HCT116 (cell line): ENCODE measurements around the gene EVI5L. TPM values are rescaled to one million over a fixed set of nuclear protein-coding genes. Genes with fewer than 3 reads are reported as not detected.
A peak's percentile ranks its signal among the peaks of the same experiment; 100 is the strongest.

Source experiments
- ATAC-seq: fragments of 200-7000 bp; cut with Tn5 transposase; 2 replicates; pipeline ENCODE4 v1.9.1; 2020; ENCODE audit warnings: mild to moderate bottlenecking, moderate library complexity
- Bru-seq: library from RNA; stranded (reverse); fragments of 400-500 nt; gene quantifications from one replicate; lab custom pipeline; 2021; lab: Mats Ljungman, UMichigan
- BruChase-seq, 2 experiments: library from RNA; stranded (reverse); fragments of 400-500 nt; gene quantifications; one replicate each; lab custom pipeline; 2021; lab: Mats Ljungman, UMichigan
- BruUV-seq: library from RNA; stranded (reverse); fragments of 400-500 nt; replicated peaks from 2 replicates; lab custom pipeline; 2021; lab: Mats Ljungman, UMichigan
- CTCF ChIA-PET: fragments of 300-600 bp; sonication (Branson Sonifier 250); formaldehyde crosslinking; loops from one replicate; lab custom pipeline; 2021; ENCODE audit warnings: antibody characterized with exemption; lab: Charles Lee
- POLR2A ChIA-PET: fragments of 300-600, 350-600 bp; sonication (Branson Sonifier 250); formaldehyde crosslinking; loops from one replicate; lab custom pipeline; 2021; ENCODE audit warnings: antibody characterized with exemption; lab: Charles Lee
- RAD21 ChIA-PET, 2 experiments: fragments of 300-600 bp; sonication (Branson Sonifier 250); formaldehyde crosslinking; loops; one replicate each; lab custom pipeline; 2023; ENCODE audit warnings: low total read pairs in 2 of 2; ENCODE audit not compliant: uncharacterized antibody in 2 of 2, unreplicated experiment in 2 of 2, low non-redundant PET in 1 of 2; lab: Charles Lee
- DNase-seq: peaks from one replicate; pipeline ENCODE4 v3.0.0-alpha.2; 2010; ENCODE audit warnings: low read depth, low spot score
- H2AFZ ChIP-seq: fragments of 200-600 bp; shearing (Covaris generic), sonication (generic); 2 replicates; pipeline ENCODE4 v1.6.1; 2017; ENCODE audit warnings: low read depth, mixed run types, mixed read lengths, antibody characterized with exemption, low read length; ENCODE audit not compliant: poor library complexity, severe bottlenecking
- H3K27ac ChIP-seq: 2 replicates; pipeline ENCODE4 v1.5.1; 2012; ENCODE audit warnings: low read depth, low read length
- H3K27me3 ChIP-seq: fragments of 200-600 bp; sonication (generic); 2 replicates; pipeline ENCODE4 v1.6.1; 2016; ENCODE audit warnings: mixed run types, low read length, mixed read lengths; ENCODE audit not compliant: insufficient read depth
- H3K36me3 ChIP-seq, 2 experiments: fragments of 200-500 bp in 1 of 2; fragments of 200-600 bp in 1 of 2; sonication (Bioruptor generic) in 1 of 2; sonication (generic) in 1 of 2; 2 replicates each; pipeline versions ENCODE4 v1.5.1 to v1.6.1; 2014 to 2016; ENCODE audit warnings: low read length in 2 of 2, inconsistent platforms in 1 of 2, mixed read lengths in 1 of 2, mixed run types in 1 of 2; ENCODE audit not compliant: insufficient read depth in 2 of 2, control insufficient read depth in 1 of 2
- H3K4me1 ChIP-seq, 2 experiments: fragments of 200-600 bp in 1 of 2; sonication (generic) in 1 of 2; 2 replicates each; pipeline versions ENCODE4 v1.5.1 to v1.6.1; 2012 to 2017; ENCODE audit warnings: low read length in 2 of 2, inconsistent platforms in 1 of 2, mild to moderate bottlenecking in 1 of 2, mixed read lengths in 1 of 2, mixed run types in 1 of 2, moderate library complexity in 1 of 2; ENCODE audit not compliant: insufficient read depth in 2 of 2, control insufficient read depth in 1 of 2
- H3K4me2 ChIP-seq: fragments of 200-600 bp; sonication (generic); 2 replicates; pipeline ENCODE4 v1.6.1; 2017; ENCODE audit warnings: mixed run types, low read length, mixed read lengths
- H3K4me3 ChIP-seq, 2 experiments: fragments of 200-600 bp in 1 of 2; sonication (generic) in 1 of 2; replicated peaks in 1 of 2; 2 replicates each; pipeline ENCODE4 v1.5.1; 2011 to 2016; ENCODE audit warnings: low read length in 2 of 2, control low read depth in 1 of 2, low read depth in 1 of 2, mild to moderate bottlenecking in 1 of 2, mixed read lengths in 1 of 2, mixed run types in 1 of 2
- H3K79me2 ChIP-seq: fragments of 200-600 bp; sonication (generic); 2 replicates; pipeline ENCODE4 v1.6.1; 2017; ENCODE audit warnings: mild to moderate bottlenecking, mixed run types, low read length, moderate library complexity, mixed read lengths; ENCODE audit not compliant: insufficient read depth
- H3K9ac ChIP-seq: fragments of 200-600 bp; sonication (generic); 2 replicates; pipeline ENCODE4 v1.6.1; 2016; ENCODE audit warnings: low read length, mixed read lengths
- H3K9me2 ChIP-seq: fragments of 200-600 bp; sonication (generic), shearing (Covaris generic); 2 replicates; pipeline ENCODE4 v1.6.1; 2017; ENCODE audit warnings: mixed run types, mild to moderate bottlenecking, moderate library complexity; ENCODE audit not compliant: insufficient read depth
- H3K9me3 ChIP-seq, 2 experiments: fragments of 200-500 bp in 1 of 2; fragments of 200-600 bp in 1 of 2; sonication (Bioruptor generic) in 1 of 2; sonication (generic) in 1 of 2; 2 replicates each; pipeline ENCODE4 v1.6.1; 2014 to 2017; ENCODE audit warnings: low read length in 2 of 2, mixed read lengths in 2 of 2, inconsistent platforms in 1 of 2, low read depth in 1 of 2, mild to moderate bottlenecking in 1 of 2, mixed run types in 1 of 2, moderate library complexity in 1 of 2; ENCODE audit not compliant: control insufficient read depth in 1 of 2, insufficient read depth in 1 of 2
- H4K20me1 ChIP-seq: fragments of 200-600 bp; sonication (generic), shearing (Covaris generic); 2 replicates; pipeline ENCODE4 v1.6.1; 2017; ENCODE audit warnings: mixed run types, mild to moderate bottlenecking, moderate library complexity; ENCODE audit not compliant: insufficient read depth
- CBX3 ChIP-seq: IDR thresholded peaks from 2 replicates; pipeline ENCODE4 v1.6.1; 2012; ENCODE audit warnings: low read depth
- CEBPB ChIP-seq: IDR thresholded peaks from 2 replicates; pipeline ENCODE4 v1.6.1; 2012; ENCODE audit warnings: low read depth
- EGR1 ChIP-seq: IDR thresholded peaks from 2 replicates; pipeline ENCODE4 v1.6.1; 2012; ENCODE audit warnings: low read depth
- ELF1 ChIP-seq: IDR thresholded peaks from 2 replicates; pipeline ENCODE4 v1.6.1; 2012; ENCODE audit warnings: low read depth, borderline replicate concordance
- FOSL1 ChIP-seq: IDR thresholded peaks from 2 replicates; pipeline ENCODE4 v1.6.1; 2012; ENCODE audit warnings: low read depth
- JUND ChIP-seq: IDR thresholded peaks from 2 replicates; pipeline ENCODE4 v1.6.1; 2012
- POLR2AphosphoS5 ChIP-seq: IDR thresholded peaks from 2 replicates; pipeline ENCODE4 v1.6.1; 2011; ENCODE audit warnings: mild to moderate bottlenecking, low read depth, low read length, moderate library complexity
- SIN3A ChIP-seq: IDR thresholded peaks from 2 replicates; pipeline ENCODE4 v1.6.1; 2012; ENCODE audit warnings: low read depth
- SP1 ChIP-seq: IDR thresholded peaks from 2 replicates; pipeline ENCODE4 v1.6.1; 2012; ENCODE audit warnings: low read depth
- TCF7L2 ChIP-seq: IDR thresholded peaks from 2 replicates; pipeline ENCODE4 v1.7.0; 2011; ENCODE audit warnings: borderline replicate concordance, inconsistent platforms; ENCODE audit not compliant: insufficient read depth, insufficient read length; ENCODE audit errors: extremely low read depth
- YY1 ChIP-seq: IDR thresholded peaks from 2 replicates; pipeline ENCODE4 v1.6.1; 2011; ENCODE audit warnings: low read length, low read depth, moderate library complexity, mild to moderate bottlenecking; ENCODE audit not compliant: insufficient replicate concordance; ENCODE audit errors: extremely low read depth
- ZFX ChIP-seq: fragments of 450-650 bp; IDR thresholded peaks from 2 replicates; pipeline ENCODE4 v1.6.1; 2017
- intact Hi-C: fragments of 100-400 bp; cut with micrococcal nuclease; formaldehyde crosslinking; loops from 2 replicates; pipeline ENCODE4 v1.10.0; 2022
- long read RNA-seq: library from polyadenylated mRNA; unstranded; transcript quantifications from one replicate; pipeline ENCODE4 v2.0.0, GENCODE V29; 2021; ENCODE audit not compliant: unreplicated experiment
- polyA plus RNA-seq: library from polyadenylated mRNA; unstranded; fragments of >200 nt; gene quantifications from 2 replicates; pipeline ENCODE4 v1.2.1, GENCODE V29; 2012; ENCODE audit warnings: missing spikeins
- total RNA-seq: library from RNA; stranded (reverse); gene quantifications from one replicate; pipeline ENCODE4 v1.2.1, GENCODE V29; 2021; ENCODE audit not compliant: unreplicated experiment
- TF ChIP-seq, protein P1 (sequence below): IDR thresholded peaks from 2 replicates; pipeline ENCODE4 v1.6.1; 2011; ENCODE audit warnings: mild to moderate bottlenecking, low read length, moderate library complexity; ENCODE audit not compliant: insufficient replicate concordance; ENCODE audit errors: extremely low read depth
- TF ChIP-seq, protein P2 (sequence below), 3 experiments: fragments of 200-600 bp in 1 of 3; sonication (generic) in 1 of 3; IDR thresholded peaks in 2 of 3; conservative IDR thresholded peaks in 1 of 3; 2 replicates each; pipeline ENCODE4 v1.5.1; 2012 to 2017; ENCODE audit warnings: low read depth in 2 of 3, low read length in 2 of 3, antibody characterized with exemption in 1 of 3, borderline replicate concordance in 1 of 3, control low read depth in 1 of 3, mild to moderate bottlenecking in 1 of 3, mixed read lengths in 1 of 3, mixed run types in 1 of 3, moderate library complexity in 1 of 3; ENCODE audit not compliant: insufficient read depth in 1 of 3
- TF ChIP-seq, protein P3 (sequence below): IDR thresholded peaks from 2 replicates; pipeline ENCODE4 v1.6.1; 2012; ENCODE audit warnings: low read depth
- TF ChIP-seq, protein P4 (sequence below): IDR thresholded peaks from 2 replicates; pipeline ENCODE4 v1.6.1; 2012
- TF ChIP-seq, protein P5 (sequence below): IDR thresholded peaks from 2 replicates; pipeline ENCODE4 v1.6.1; 2012

The EVI5L gene
- total RNA-seq (15.0 TPM), Bru-seq, nascent RNA (percentile 61 among the genes with signal in this experiment), BruChase-seq, experiment 1, labeled RNA remaining after a 6-hour chase (percentile 69 among the genes with signal in this experiment), BruChase-seq, experiment 2, labeled RNA remaining after a 2-hour chase (percentile 63 among the genes with signal in this experiment)
- 17.1 and 21.0 TPM in 2 replicates for polyA plus RNA-seq
- long read RNA-seq, transcript EVI5L-201 (19 exons, 3,855 nt), result major isoform, 13 of 39 reads
- long read RNA-seq, partial matches to known transcripts, result 12 of 39 reads
- long read RNA-seq, other reads (novel, unspliced or antisense), result 14 of 39 reads

DNA sequence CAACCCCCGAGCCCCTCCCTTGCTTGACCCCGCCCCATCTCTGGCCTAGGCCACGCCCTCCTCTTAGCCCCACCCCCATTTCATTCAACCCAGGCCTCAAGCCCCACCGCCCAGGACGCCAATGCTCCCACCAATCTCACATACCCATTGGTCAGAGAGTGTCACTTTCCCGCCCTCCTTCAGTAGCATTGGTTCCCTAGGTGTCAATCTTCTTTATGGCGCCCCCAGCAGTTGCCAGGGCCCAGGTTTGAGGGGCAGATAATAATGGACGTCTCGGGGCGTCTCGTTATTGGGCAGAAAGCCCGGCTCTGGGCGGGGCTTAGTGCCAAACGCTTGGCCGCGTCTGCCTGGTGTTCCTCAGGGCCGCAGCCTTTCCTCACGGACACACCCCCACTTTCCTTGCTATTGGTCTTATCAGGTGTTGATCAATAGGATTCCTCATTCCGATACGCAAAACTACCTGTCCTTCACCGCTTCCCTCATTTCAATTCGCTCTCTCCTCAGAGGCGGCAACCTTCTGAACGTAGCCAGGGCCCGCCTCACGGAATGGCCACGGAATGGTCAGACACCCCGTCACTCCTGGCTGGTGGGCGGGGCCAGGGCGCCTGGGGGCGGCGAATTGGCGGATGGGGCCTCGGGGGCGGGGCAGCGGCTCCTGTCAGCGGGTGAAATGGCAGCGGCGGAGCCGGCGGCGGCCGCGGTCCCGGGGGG, at the start of gene EVI5L:
Gene EVI5L (plus strand): TSS at position 658 of the 711 bp plus-strand sequence. CDS start 16,325 bp downstream, outside the sequence.
- CTCF ChIA-PET, result interaction anchor here (2.2 kb wide), 1 partner anchor 23 kb away, joined by 10 read pairs; no protein-coding TSS in a partner anchor
- Histone ChIP-seq H3K36me3 (no peaks in the 10 kb centered on the region), H4K20me1 (no peaks in the 10 kb centered on the region), H3K79me2 (no peaks in the 10 kb centered on the region; the same call in 1 of the 2 replicates), H3K9me2 (no peaks in the 10 kb centered on the region), H3K9ac (peak within 1 kb of the TSS; percentile 60), H3K4me1 (peaks cover 43 to 53% of the 10 kb centered on the region in 2 experiments), H3K9me3 (no peaks in the 10 kb centered on the region), H3K4me3 (peak within 1 kb of the TSS; percentile 61), H3K4me2 (peak within 1 kb of the TSS; percentile 87), H3K27me3 (no peaks in the 10 kb centered on the region), H3K27ac (peak within 1 kb of the TSS; percentile 40), H2AFZ (peak within 1 kb of the TSS; percentile 20)
- RAD21 ChIA-PET, result no interaction called here
- ATAC-seq (peak; percentile 84), DNase-seq (peak; percentile 100)
- BruUV-seq, result no TSS peak
- POLR2A ChIA-PET, result interaction anchor here (1.0 kb wide), 1 partner anchor 24 kb away, joined by 3 read pairs; no protein-coding TSS in a partner anchor
- intact Hi-C loops, result no loop called here
- TF ChIP-seq, protein P1, sequence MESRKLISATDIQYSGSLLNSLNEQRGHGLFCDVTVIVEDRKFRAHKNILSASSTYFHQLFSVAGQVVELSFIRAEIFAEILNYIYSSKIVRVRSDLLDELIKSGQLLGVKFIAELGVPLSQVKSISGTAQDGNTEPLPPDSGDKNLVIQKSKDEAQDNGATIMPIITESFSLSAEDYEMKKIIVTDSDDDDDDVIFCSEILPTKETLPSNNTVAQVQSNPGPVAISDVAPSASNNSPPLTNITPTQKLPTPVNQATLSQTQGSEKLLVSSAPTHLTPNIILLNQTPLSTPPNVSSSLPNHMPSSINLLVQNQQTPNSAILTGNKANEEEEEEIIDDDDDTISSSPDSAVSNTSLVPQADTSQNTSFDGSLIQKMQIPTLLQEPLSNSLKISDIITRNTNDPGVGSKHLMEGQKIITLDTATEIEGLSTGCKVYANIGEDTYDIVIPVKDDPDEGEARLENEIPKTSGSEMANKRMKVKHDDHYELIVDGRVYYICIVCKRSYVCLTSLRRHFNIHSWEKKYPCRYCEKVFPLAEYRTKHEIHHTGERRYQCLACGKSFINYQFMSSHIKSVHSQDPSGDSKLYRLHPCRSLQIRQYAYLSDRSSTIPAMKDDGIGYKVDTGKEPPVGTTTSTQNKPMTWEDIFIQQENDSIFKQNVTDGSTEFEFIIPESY, result peak; percentile 50
- TF ChIP-seq ELF1, result no peak; the same call in 1 of the 2 replicates
- TF ChIP-seq SP1, result peak; percentile 100
- TF ChIP-seq TCF7L2, result peak; percentile 82
- TF ChIP-seq POLR2AphosphoS5, result no peak
- TF ChIP-seq, protein P2, sequence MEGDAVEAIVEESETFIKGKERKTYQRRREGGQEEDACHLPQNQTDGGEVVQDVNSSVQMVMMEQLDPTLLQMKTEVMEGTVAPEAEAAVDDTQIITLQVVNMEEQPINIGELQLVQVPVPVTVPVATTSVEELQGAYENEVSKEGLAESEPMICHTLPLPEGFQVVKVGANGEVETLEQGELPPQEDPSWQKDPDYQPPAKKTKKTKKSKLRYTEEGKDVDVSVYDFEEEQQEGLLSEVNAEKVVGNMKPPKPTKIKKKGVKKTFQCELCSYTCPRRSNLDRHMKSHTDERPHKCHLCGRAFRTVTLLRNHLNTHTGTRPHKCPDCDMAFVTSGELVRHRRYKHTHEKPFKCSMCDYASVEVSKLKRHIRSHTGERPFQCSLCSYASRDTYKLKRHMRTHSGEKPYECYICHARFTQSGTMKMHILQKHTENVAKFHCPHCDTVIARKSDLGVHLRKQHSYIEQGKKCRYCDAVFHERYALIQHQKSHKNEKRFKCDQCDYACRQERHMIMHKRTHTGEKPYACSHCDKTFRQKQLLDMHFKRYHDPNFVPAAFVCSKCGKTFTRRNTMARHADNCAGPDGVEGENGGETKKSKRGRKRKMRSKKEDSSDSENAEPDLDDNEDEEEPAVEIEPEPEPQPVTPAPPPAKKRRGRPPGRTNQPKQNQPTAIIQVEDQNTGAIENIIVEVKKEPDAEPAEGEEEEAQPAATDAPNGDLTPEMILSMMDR (IDR thresholded peaks at IDR 0.05 in 2 of 3, conservative IDR thresholded peaks at IDR 0.05 in 1 of 3; ENCODE audit: borderline replicate concordance in 1 of 3, insufficient read depth in 1 of 3, low read depth in 2 of 3, low read length in 2 of 3), result no peak
- no peak for TF ChIP-seq SIN3A
- TF ChIP-seq CEBPB, result no peak
- TF ChIP-seq, protein P3, sequence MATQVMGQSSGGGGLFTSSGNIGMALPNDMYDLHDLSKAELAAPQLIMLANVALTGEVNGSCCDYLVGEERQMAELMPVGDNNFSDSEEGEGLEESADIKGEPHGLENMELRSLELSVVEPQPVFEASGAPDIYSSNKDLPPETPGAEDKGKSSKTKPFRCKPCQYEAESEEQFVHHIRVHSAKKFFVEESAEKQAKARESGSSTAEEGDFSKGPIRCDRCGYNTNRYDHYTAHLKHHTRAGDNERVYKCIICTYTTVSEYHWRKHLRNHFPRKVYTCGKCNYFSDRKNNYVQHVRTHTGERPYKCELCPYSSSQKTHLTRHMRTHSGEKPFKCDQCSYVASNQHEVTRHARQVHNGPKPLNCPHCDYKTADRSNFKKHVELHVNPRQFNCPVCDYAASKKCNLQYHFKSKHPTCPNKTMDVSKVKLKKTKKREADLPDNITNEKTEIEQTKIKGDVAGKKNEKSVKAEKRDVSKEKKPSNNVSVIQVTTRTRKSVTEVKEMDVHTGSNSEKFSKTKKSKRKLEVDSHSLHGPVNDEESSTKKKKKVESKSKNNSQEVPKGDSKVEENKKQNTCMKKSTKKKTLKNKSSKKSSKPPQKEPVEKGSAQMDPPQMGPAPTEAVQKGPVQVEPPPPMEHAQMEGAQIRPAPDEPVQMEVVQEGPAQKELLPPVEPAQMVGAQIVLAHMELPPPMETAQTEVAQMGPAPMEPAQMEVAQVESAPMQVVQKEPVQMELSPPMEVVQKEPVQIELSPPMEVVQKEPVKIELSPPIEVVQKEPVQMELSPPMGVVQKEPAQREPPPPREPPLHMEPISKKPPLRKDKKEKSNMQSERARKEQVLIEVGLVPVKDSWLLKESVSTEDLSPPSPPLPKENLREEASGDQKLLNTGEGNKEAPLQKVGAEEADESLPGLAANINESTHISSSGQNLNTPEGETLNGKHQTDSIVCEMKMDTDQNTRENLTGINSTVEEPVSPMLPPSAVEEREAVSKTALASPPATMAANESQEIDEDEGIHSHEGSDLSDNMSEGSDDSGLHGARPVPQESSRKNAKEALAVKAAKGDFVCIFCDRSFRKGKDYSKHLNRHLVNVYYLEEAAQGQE, result no peak
- TF ChIP-seq CBX3, result no peak
- TF ChIP-seq JUND, result no peak
- no peak for TF ChIP-seq FOSL1
- no peak for TF ChIP-seq ZFX
- TF ChIP-seq YY1, result peak; percentile 56
- peak; percentile 90; the same call in 1 of the 2 replicates for TF ChIP-seq EGR1
- TF ChIP-seq, protein P4, sequence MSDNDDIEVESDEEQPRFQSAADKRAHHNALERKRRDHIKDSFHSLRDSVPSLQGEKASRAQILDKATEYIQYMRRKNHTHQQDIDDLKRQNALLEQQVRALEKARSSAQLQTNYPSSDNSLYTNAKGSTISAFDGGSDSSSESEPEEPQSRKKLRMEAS, result no peak
- TF ChIP-seq, protein P5, sequence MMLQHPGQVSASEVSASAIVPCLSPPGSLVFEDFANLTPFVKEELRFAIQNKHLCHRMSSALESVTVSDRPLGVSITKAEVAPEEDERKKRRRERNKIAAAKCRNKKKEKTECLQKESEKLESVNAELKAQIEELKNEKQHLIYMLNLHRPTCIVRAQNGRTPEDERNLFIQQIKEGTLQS, result no peak
